Peyer's patch (tissue), 4 donors: ENCODE measurements around the gene SMARCA2.

Source experiments
- CTCF ChIP-seq, 6 experiments: fragments of 450-650 bp in 4 of 6; fragments of 200-600 bp in 2 of 6; sonication (generic) in 1 of 6; IDR thresholded peaks; one replicate each; pipeline ENCODE4 v1.5.1; 2017 to 2019; ENCODE audit warnings: antibody characterized with exemption in 6 of 6, mild to moderate bottlenecking in 3 of 6, moderate library complexity in 1 of 6
- POLR2A ChIP-seq, 2 donors: fragments of 450-650 bp; IDR thresholded peaks; one replicate each; pipeline ENCODE4 v1.5.1; 2017; ENCODE audit warnings: antibody characterized with exemption in 2 of 2, mild to moderate bottlenecking in 2 of 2, moderate library complexity in 2 of 2

GRCh38 chr9:2047144-2047671 is 32.1 kb downstream of the SMARCA2 start:
- no peak for TF ChIP-seq CTCF (IDR thresholded peaks at IDR 0.05)
- no peak for TF ChIP-seq POLR2A (IDR thresholded peaks at IDR 0.05)
